Measurements from ENCODE around the gene COL1A1. TPM values are rescaled to one million over a fixed set of nuclear protein-coding genes. Genes with fewer than 3 reads are reported as not detected.

COL1A1 gene
- total RNA-seq, 1 experiment from 2014 or later: 104 TPM

GRCh38 chr17:50190603-50191358 lies 10.7 kb downstream of the COL1A1 start:
- H3K23me2 ChIP-seq (ENCODE audit: insufficient read length, low read depth, low read length, poor library complexity, severe bottlenecking): no peaks in the 10 kb centered on the region
- H3K4me2 ChIP-seq (ENCODE audit: insufficient read depth, insufficient read length, low read length): no peak overlapping the region
- no peaks in the 10 kb centered on the region for H3K4me1 ChIP-seq (ENCODE audit: insufficient read depth, low read length)
- H3K18ac ChIP-seq (ENCODE audit: insufficient read length, low read depth, low read length): no peak overlapping the region
- H3K4me1 Mint-ChIP-seq: no peaks in the 10 kb centered on the region
- H4K91ac ChIP-seq (ENCODE audit: insufficient read length, low read depth, low read length): no peak overlapping the region
- H3K27ac Mint-ChIP-seq: no peak overlapping the region
- no peak overlapping the region for H4K8ac ChIP-seq (replicated peaks; ENCODE audit: insufficient read length, low read depth, low read length)
- H3K9ac ChIP-seq (ENCODE audit: extremely low read depth, insufficient read length, low read length): no peak overlapping the region
- H2AK5ac ChIP-seq (ENCODE audit: insufficient read length, low read length): no peak overlapping the region
- no peaks in the 10 kb centered on the region for H3K27me3 ChIP-seq (ENCODE audit: insufficient read depth, low read length)
- no peak for DNase-seq
- H3K14ac ChIP-seq (ENCODE audit: insufficient read depth, low read length): no peak overlapping the region
- no peaks in the 10 kb centered on the region for H3K79me2 ChIP-seq (ENCODE audit: insufficient read depth, low read length)
- H2BK12ac ChIP-seq (ENCODE audit: insufficient read length, low read depth, low read length): no peak overlapping the region
- H2BK20ac ChIP-seq (ENCODE audit: low read depth, low read length, poor library complexity, severe bottlenecking): no peak overlapping the region
- no peak overlapping the region for H2AFZ ChIP-seq (ENCODE audit: low read length)
- H3K9me3 Mint-ChIP-seq: no peaks in the 10 kb centered on the region
- H3K4me3 Mint-ChIP-seq: no peak overlapping the region
- no peak overlapping the region for H2BK15ac ChIP-seq (ENCODE audit: low read depth, low read length)
- no peak overlapping the region for H3K23ac ChIP-seq (ENCODE audit: insufficient read length, low read depth, low read length)
- no peak overlapping the region for H3K4ac ChIP-seq (ENCODE audit: low read depth, low read length)
- no peak overlapping the region for H3T11ph ChIP-seq (ENCODE audit: low read length)
- no CpG with 5 or more reads among the region's 8 CpGs for WGBS (ENCODE audit: extremely low coverage, insufficient read length, low lambda C conversion rate)
- H3K9me3 ChIP-seq (ENCODE audit: control insufficient read depth, low read depth, low read length): no peaks in the 10 kb centered on the region
- H3K36me3 Mint-ChIP-seq (ENCODE audit: insufficient read depth in 1 of 3, low read depth in 3 of 3): peaks cover 5 to 82% (median 73%) of the 10 kb centered on the region in 3 experiments; a peak in 6 of 7 replicates
- H2BK120ac ChIP-seq (ENCODE audit: low read depth, low read length, poor library complexity, severe bottlenecking): no peak overlapping the region
- H3K56ac ChIP-seq (ENCODE audit: insufficient read length, low read depth, low read length): no peak overlapping the region
- no peak overlapping the region for H2BK5ac ChIP-seq (ENCODE audit: insufficient read length, low read length)
- no peaks in the 10 kb centered on the region for H4K20me1 ChIP-seq (ENCODE audit: control insufficient read depth, insufficient read depth, insufficient read length)
- no peak for TF ChIP-seq CTCF (conservative IDR thresholded peaks at IDR 0.05)
- H3K27ac ChIP-seq (ENCODE audit: insufficient read length, low read depth, low read length): no peak overlapping the region
- H3K27me3 Mint-ChIP-seq (ENCODE audit: low read depth): no peaks in the 10 kb centered on the region
- no peaks in the 10 kb centered on the region for H3K79me1 ChIP-seq (ENCODE audit: insufficient read depth, low read depth, low read length, poor library complexity, severe bottlenecking)
- H4K5ac ChIP-seq (ENCODE audit: insufficient read length, low read depth, low read length): no peak overlapping the region

All from H9 (cell line).